Fibroblast of lung (primary cell): Measurements from ENCODE around the gene MAZ.

Experiments used
- CTCF ChIP-seq, 2 donors: IDR thresholded peaks in 1 of 2; conservative IDR thresholded peaks in 1 of 2; 1 replicate in 1 of 2; 2 replicates in 1 of 2; pipeline ENCODE4 v1.5.1; 2011 to 2012; ENCODE audit warnings: low read length in 2 of 2, control low read depth in 1 of 2, inconsistent platforms in 1 of 2, low read depth in 1 of 2, mild to moderate bottlenecking in 1 of 2
- EZH2 ChIP-seq: IDR thresholded peaks from 2 replicates; pipeline ENCODE4 v1.5.1; 2012; ENCODE audit warnings: low read length, control low read depth, mild to moderate bottlenecking; ENCODE audit errors: missing control alignments

GRCh38 chr16:29769507-29769906 is 36.8 kb upstream of the MAZ start:
- TF ChIP-seq CTCF (conservative IDR thresholded peaks at IDR 0.05 in 1 of 2, IDR thresholded peaks at IDR 0.05 in 1 of 2; ENCODE audit: low read depth in 1 of 2, low read length in 2 of 2) (no peak), EZH2 (no peak)
